Activated naive CD8-positive, alpha-beta T cell treated with anti-CD3 and anti-CD28 coated beads, Interleukin-2, amount 50 U/mL, for 16 hours (primary cell): ENCODE data around the gene TRDMT1.

Experiments used
- DNase-seq: peaks from one replicate; pipeline ENCODE4 v3.0.0-alpha.2; 2020; ENCODE audit warnings: low read depth, low spot score

The TRDMT1 gene

DNA sequence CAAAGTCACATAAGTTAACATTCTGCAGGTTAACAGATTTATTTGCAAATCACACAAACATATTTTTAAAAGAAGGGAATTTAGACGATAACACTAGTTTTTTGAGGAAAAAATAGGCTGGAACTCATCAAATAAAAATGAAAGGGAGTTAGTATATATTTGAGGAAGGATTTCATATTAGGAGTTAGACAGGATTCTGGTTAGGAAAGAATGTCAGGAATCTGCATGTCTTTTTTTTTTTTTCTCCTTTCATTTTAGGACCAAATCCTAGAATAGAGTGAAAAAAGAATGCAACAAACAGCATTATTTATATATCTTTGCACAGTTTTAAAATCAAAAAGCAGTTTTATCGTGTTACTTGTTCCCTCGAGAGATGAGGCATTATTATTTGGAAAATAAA is 8.9 kb upstream of the TRDMT1 start:
- no peak for DNase-seq

GRCh38 chr10:17209881-17210280 is 8.4 kb upstream of the TRDMT1 start:
- DNase-seq, result no peak

- DNase-seq, result no peak
Measured at GRCh38 chr10:17209302-17209701, 7.8 kb upstream of the TRDMT1 start.

GRCh38 chr10:17208476-17208875 is 7.0 kb upstream of the TRDMT1 start:
- DNase-seq, result no peak

DNA sequence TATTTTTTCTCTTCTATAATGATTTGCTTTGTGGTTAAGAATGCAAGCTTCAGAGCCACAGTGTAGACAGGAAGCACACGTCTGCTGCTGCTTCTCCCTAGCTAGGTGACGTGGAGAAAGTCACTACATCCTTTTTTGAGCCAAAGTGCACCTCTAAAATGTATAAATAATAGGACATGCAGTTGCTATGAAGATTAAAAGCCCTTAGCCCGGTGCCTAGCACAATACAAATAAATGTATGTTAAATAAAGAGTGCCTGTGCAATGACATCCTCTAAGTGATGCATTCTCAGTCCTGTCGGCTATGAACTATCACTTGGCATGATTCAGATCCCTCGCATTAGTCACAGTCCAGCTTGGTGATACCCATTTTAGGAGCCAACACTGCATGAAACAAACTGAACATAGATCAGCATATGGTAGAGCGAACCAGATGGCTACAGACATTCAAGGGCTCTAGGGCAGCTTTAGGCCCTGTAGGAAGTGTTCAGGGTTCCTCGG is 4.8 kb upstream of the TRDMT1 start:
- DNase-seq, result no peak

DNA sequence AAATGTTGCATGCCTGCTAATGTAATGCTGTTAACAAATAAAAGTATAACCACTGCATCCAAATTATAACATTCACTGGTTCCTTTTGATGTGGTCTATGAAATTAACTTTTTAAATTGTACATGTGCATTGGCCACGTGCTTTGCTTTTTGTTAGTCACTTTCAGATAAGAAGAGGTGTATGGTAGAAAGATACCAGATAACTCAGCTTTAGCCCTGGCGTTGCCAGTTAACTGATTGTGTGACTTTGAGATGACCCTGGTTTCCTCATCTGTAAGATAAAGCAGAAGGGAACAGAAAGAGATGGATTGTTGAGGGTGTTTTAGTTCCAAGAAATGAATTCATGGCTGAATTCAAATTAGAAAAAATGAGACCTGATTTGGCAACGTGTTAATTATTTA is 1.9 kb upstream of the TRDMT1 start:
- no peak for DNase-seq

DNA sequence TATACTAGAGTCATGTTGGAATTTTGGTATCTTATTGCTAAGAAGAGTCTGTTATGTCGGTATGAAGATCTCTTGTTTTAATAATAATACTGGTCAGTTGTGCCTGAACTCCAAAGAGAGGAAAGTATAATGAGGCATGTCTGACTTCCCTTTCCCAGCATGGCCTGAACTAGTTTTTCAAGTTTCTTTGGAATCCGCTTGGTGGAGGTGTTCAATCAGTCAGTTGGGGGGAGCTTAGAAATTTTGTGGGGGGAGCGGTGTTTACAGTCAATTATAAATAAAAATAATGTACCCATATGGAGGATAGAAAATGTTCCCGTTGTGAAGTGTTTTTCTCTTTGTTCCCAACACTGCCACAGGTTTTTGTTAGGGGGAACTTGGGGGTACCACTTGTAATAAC is 1.5 kb upstream of the TRDMT1 start:
- DNase-seq, result no peak

- no peak for DNase-seq
Measured at GRCh38 chr10:17202506-17202905, 1.0 kb upstream of the TRDMT1 start.

DNA sequence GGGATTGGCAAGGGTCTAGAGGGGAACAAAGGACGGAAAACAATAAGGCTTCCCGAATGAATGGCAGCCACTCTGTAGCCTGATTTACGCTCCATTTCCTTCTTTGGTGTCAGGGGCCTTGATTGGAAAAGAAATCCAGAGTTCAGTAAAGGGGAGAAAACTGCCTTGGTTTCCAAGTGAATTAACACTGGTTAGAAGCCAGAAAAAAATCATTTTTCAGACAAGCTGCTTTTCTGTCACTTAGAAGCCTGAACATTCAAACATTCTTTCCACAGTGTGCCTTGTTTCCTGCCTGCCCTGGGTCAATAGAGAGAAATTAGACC is 283 bp upstream of the TRDMT1 start:
- no peak for DNase-seq

DNA sequence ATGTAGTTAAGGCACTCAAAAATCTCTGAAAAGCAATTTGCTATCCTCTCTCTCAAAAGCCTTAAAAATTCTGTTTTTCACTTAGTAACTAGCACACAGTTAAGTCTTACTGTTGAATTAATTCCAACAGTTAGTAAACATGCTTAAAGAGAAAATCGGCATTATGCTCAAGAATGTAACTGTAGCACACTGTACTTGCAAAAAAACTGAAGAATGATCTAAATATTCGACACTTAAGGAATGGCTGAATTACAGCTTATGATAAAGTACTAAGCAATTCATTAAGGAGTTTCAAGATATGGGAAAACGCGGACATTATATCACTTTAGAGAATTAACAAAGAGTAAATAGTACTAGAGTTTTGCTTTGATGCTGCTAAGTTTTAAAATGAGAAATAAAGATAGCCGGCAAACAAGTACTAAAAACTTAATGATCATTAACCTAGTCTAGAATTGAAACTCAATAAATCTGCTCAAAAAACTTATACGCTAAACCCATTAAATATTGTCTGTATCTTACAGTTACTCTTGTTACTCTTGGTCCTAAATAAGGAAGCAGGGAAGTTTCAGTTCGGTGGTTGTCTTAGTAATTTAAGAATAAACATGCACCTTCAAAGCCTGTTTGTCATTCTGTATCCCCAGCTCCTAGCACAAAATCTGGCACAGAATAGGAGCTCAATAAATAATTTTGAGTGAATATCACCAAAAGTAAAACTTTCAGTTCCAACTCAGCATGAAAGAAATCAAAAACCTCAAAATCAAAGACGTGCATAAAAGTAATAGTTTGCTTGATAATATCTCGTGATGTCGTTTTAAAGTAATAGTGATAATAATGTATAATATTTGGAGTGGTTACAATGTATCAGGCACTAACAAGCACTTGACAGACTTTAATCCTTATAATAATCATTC is 1.2 kb downstream of the TRDMT1 start:
- no peak for DNase-seq

DNA sequence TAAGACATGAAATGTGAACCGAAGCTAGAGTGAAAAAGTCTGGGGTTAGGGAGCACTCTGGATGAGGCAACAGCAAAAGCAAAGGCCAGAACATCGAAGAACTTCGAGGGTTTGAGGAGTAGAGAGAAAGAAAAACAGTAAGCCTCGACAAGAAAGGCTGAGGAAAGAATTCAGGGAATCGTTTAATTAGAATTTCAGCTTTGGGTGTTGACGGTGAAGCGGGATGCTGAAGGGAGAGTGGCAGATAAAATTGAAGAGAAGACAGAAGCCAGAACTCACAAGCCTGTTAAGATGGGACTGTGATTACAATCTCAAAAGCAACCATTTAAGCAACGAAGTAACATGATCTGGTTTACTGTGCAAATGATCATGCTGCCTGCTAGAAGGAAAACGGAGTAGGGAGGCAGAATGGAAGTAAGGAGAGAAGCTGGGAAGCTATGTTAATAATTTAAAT is 2.1 kb downstream of the TRDMT1 start:
- DNase-seq, result no peak

DNA sequence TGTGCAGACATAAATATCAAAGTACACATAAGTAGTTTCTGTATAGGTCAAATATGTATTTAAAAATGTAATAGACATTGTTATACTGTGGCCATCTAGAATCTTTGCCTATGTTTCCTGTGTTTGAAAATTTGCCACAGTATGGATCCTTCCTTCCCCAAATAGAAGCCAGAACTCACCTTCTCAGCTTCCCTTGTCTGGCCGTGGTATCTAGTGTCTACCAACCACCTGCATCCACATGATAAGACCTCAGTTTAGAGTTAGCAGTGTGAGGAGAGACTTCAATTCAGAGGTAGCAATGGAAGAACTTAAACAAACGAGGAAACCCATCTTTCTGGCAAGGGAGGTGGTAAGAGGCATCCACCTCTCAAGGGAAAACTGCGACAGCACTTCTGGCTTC is 4.9 kb downstream of the TRDMT1 start:
- DNase-seq, result no peak

DNA sequence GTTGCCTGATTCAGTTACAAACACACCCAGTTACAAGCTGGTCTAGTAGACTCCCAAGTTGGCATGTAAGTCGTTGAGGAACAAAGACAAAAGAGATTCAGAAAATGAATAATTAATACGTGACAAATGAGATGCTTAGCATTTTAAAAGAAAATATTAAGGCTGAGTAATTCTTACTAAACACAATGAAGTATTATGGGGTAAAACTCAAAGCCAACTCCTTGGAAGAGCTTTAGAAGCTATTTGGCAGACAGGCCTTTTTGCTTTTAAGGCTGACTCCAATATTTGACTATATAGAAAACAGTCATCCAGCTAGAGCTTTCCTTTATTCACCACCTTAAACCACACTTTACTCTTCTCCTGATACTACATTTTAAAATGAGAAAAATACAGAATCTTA is 5.4 kb downstream of the TRDMT1 start:
- DNase-seq, result no peak

DNA sequence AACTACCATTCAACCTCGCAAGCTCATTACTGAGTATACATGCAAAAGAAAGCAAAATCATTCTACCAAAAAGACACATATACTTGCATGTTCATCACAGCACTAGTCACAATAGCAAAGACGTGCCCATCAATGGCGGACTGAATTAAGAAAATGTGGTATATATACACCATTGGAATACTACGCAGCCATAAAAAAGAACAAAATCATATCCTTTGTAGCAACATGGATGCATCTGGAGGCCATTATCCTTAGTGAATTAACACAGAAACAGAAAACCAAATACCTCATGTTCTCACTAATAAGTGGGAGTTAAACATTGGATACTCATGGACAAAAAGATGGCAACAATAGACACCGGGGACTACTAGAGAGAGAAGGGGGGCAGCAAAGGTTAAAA is 6.4 kb downstream of the TRDMT1 start:
- no peak for DNase-seq

GRCh38 chr10:17190602-17191001 is 10.9 kb downstream of the TRDMT1 start:
- no peak for DNase-seq

- no peak for DNase-seq
Measured at GRCh38 chr10:17188644-17189172, 12.8 kb downstream of the TRDMT1 start.

DNA sequence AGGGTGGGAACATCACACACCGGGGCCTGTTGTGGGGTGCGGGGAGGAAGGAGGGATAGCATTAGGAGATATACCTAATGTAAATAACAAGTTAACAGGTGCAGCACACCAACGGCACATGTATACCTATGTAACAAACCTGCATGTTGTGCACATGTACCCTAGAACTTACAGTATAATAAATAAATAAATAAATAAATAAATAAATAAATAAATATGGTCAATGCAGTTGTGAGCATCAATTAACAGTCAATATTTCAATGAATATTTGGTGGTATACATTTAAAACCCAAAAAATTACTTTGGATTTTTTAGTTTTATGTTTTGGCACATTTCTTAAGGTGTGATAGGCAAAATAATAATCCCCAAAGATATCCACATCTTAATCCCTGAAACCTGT is 15.6 kb downstream of the TRDMT1 start:
- no peak for DNase-seq

GRCh38 chr10:17183110-17183509 is 18.4 kb downstream of the TRDMT1 start:
- no peak for DNase-seq

DNA sequence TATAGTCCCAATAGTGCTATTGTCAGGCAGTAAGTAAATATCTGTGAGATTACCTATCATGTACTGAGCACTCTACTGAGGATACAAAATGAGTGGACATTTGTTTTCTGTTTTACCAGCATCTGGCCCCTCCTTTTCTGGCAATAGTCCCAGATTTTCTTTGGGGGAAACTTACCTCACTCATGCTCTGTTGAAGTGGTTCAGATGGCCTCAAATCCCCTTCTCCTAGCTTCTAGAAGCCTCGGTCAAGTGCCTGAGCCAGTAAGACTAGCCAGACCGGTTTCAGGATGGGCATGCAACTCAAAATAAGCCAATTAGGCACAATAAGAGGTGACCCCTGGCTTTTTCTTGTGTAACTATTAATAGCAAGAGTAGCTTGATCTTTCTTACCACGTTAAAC is 19.7 kb downstream of the TRDMT1 start:
- no peak for DNase-seq

DNA sequence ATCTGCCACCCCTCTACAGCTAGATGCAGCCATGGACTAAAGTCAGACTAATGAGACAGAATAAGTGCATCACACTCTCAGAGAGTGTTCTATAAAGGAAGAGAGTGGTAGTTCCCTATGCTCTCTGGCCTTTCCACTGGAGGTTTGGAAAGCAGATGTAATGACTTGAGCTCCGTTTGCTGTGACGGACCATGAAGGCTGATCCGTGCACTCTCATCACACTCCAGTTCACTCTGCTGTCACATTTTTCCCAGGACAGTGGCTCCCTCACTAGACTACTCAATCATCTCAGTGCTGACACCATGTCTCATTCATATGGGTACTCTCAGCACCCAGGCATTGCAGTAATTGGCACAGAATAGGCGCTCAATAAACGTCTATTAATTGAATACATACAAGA is 20.4 kb downstream of the TRDMT1 start:
- DNase-seq, result no peak

DNA sequence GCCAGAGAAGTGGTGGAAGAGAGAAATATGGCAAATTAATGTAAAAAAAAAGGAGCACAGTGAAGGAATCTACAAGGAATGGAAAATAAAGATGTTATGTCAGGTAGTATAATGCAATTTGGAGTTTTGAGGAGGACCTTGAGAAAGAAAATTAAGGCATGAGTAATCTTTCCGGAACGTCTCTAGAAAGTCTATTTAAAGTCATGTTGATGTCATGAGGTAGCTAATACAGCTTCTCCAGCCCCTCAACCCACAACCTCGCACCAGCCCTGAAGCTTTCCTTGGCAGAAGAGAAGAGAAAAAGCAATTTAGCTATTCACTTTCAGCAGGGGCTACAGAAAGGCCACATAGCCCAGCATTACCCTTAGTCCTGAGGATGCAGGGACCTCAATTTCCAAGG is 22.5 kb downstream of the TRDMT1 start:
- no peak for DNase-seq

- DNase-seq, result no peak
Measured at GRCh38 chr10:17178006-17178405, 23.5 kb downstream of the TRDMT1 start.

DNA sequence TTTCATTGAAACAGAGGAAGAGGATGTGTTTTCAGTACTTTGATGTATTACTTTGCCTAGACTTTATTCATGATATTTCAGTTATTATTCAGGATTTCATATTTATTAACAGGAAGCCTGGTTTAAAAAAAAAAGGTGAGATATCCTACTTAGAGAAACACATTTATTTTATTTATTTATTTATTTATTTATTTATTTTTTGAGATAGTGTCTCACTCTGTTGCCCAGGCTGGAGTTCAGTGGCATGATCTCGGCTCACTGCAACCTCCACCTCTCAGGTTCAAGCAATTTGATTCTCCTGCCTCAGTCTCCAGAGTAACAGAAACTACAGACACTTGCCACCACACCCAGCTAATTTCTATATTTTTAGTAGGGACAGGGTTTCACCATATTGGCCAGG is 24.5 kb downstream of the TRDMT1 start:
- DNase-seq, result no peak
